Stomach (tissue), 4 donors: ENCODE results near the gene DNAH17.

Experiments
- POLR2A ChIP-seq, 4 donors: fragments of 450-650 bp; IDR thresholded peaks; one replicate each; pipeline ENCODE4 v1.6.1; 2016; ENCODE audit warnings: antibody characterized with exemption in 4 of 4, control low read depth in 2 of 4, mild to moderate bottlenecking in 1 of 4, moderate library complexity in 1 of 4
- POLR2AphosphoS5 ChIP-seq, 3 donors: sonication (generic); formaldehyde crosslinking; IDR thresholded peaks; one replicate each; pipeline ENCODE4 v1.6.1; 2016; ENCODE audit warnings: antibody characterized with exemption in 3 of 3

DNA sequence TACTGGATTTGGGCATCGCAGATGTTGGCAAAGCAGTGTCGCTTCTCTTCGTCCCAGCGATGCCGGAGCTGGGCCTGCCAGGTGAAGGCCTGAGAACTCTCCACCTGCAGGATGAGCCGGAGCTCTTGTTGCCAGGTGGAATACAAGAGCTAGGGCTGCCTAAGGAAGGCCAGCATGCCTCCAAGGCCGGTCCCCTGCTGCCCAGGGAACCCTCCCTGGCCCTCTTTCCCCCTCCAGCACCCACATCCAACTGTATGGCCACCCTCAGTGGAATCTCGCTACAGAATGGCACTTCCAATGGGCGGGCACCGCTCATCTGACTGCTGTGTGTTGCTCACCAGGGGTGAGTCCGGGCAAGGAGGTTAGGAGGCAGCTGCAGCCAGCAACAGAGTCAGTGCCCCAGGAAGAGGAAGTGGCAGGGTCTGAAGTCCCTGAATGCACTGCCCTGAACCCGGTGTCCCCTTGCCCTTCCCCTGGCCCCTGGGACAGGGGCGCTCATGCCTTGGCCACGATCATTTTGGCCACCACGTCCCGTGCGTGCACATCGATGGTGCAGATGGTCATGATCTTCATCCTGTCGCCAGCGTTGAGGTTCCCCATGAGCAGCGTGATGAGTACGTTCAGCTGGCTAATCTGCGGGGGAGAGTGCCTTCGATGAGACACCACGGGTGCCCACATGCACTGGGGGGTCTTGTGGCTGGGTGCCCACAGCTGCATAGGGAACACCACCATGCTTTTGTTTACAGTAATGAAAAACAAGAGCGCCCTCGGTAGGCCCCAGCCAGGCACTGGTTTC is 75.8 kb downstream of the DNAH17 start:
- TF ChIP-seq POLR2AphosphoS5 (IDR thresholded peaks at IDR 0.05) (no peak), POLR2A (IDR thresholded peaks at IDR 0.05) (no peak)
